K562 (cell line): Measurements from ENCODE around the gene CNPPD1. TPM values are rescaled to one million over a fixed set of nuclear protein-coding genes. Genes with fewer than 3 reads are reported as not detected.

ENCODE experiments used
- ATAC-seq: fragments of 200-7000 bp; cut with Tn5 transposase; 3 replicates; pipeline ENCODE4 v1.9.1; 2020; ENCODE audit warnings: moderate library complexity
- BruUV-seq: library from RNA; stranded (reverse); fragments of 400-500 nt; replicated peaks from 2 replicates; lab custom pipeline; 2021; lab: Mats Ljungman, UMichigan
- CTCF ChIA-PET: fragments of 300-600 bp; formaldehyde crosslinking; extraction: SDS; loops from one replicate; lab custom pipeline; 2021; ENCODE audit warnings: low intra/inter-chr PET ratio; lab: Yijun Ruan, JAX
- POLR2A ChIA-PET: fragments of 300-600, 350-650 bp; sonication (Branson Sonifier 250); formaldehyde crosslinking; extraction: SDS; loops from one replicate; lab custom pipeline; 2021; ENCODE audit warnings: antibody characterized with exemption, inconsistent platforms; lab: Yijun Ruan, JAX
- DNase-seq, 4 experiments: peaks; one replicate each; pipeline versions ENCODE4 v3.0.0 to v3.0.0-alpha.2; 2011 to 2018; ENCODE audit warnings: low spot score in 3 of 4, mixed read lengths in 3 of 4; ENCODE audit errors: extremely low read depth in 1 of 4
- FAIRE-seq: peaks from 2 replicates; lab custom pipeline; 2011; peaks lifted over from hg19 to GRCh38; lab: Jason Lieb, UNC
- H2AFZ ChIP-seq: 2 replicates; pipeline ENCODE4 v1.6.0; 2011; ENCODE audit warnings: low read depth, low read length, control low read depth, inconsistent platforms
- H3K27ac ChIP-seq: fragments of 200-600 bp; 3 replicates; pipeline ENCODE4 v1.8.0; 2011; ENCODE audit warnings: low read depth, mild to moderate bottlenecking, control low read depth, inconsistent platforms, low read length, moderate library complexity, mixed read lengths; ENCODE audit errors: extremely low read depth
- H3K27me3 ChIP-seq, 2 experiments: fragments of 300-600 bp in 1 of 2; 2 replicates in 1 of 2; 3 replicates in 1 of 2; pipeline versions ENCODE4 v1.6.0 to v1.8.0; 2011; ENCODE audit warnings: inconsistent platforms in 2 of 2, low read length in 2 of 2, mild to moderate bottlenecking in 1 of 2, mixed read lengths in 1 of 2, moderate library complexity in 1 of 2; ENCODE audit not compliant: control insufficient read depth in 2 of 2, insufficient read depth in 2 of 2
- H3K36me3 ChIP-seq: fragments of 300-600 bp; 3 replicates; pipeline ENCODE4 v1.8.0; 2011; ENCODE audit warnings: mild to moderate bottlenecking, low read length, inconsistent platforms; ENCODE audit not compliant: control insufficient read depth, insufficient read depth
- H3K4me1 ChIP-seq, 2 experiments: fragments of 200-600 bp in 1 of 2; replicated peaks in 1 of 2; 2 replicates in 1 of 2; 3 replicates in 1 of 2; pipeline versions ENCODE4 v1.5.1 to v1.8.0; 2011; ENCODE audit warnings: inconsistent platforms in 2 of 2, low read length in 2 of 2, mild to moderate bottlenecking in 1 of 2, mixed read lengths in 1 of 2, moderate library complexity in 1 of 2; ENCODE audit not compliant: control insufficient read depth in 2 of 2, insufficient read depth in 2 of 2
- H3K4me2 ChIP-seq: 2 replicates; pipeline ENCODE4 v1.6.1; 2011; ENCODE audit warnings: low read length, control low read depth, inconsistent platforms, mixed read lengths; ENCODE audit not compliant: insufficient read depth
- H3K4me3 ChIP-seq: fragments of 200-600 bp; sonication (generic), shearing (Covaris generic); 2 replicates; pipeline ENCODE4 v1.5.1; 2016; ENCODE audit warnings: control low read depth, inconsistent platforms
- H3K79me2 ChIP-seq: fragments of 200-600 bp; 3 replicates; pipeline ENCODE4 v1.8.0; 2011; ENCODE audit warnings: low read length, inconsistent platforms; ENCODE audit not compliant: control insufficient read depth, insufficient read depth
- H3K9ac ChIP-seq, 2 experiments: 2 replicates each; pipeline versions ENCODE4 v1.6.0 to v1.6.1; 2011; ENCODE audit warnings: low read depth in 2 of 2, low read length in 2 of 2, control low read depth in 1 of 2, inconsistent platforms in 1 of 2, mild to moderate bottlenecking in 1 of 2, mixed read lengths in 1 of 2; ENCODE audit not compliant: insufficient read depth in 1 of 2
- H3K9me1 ChIP-seq: one replicate; pipeline ENCODE4 v1.6.0; 2011; ENCODE audit warnings: inconsistent platforms, mild to moderate bottlenecking, low read length, moderate library complexity; ENCODE audit not compliant: control insufficient read depth, insufficient read depth
- H3K9me3 ChIP-seq: replicated peaks from 2 replicates; pipeline ENCODE4 v1.5.1; 2011; ENCODE audit warnings: low read depth, low read length, inconsistent platforms; ENCODE audit not compliant: control insufficient read depth, insufficient read depth
- H4K20me1 ChIP-seq: replicated peaks from 2 replicates; pipeline ENCODE4 v1.6.1; 2011; ENCODE audit warnings: low read length, inconsistent platforms, mixed read lengths; ENCODE audit not compliant: control insufficient read depth, insufficient read depth
- CREM ChIP-seq: IDR thresholded peaks from 2 replicates; pipeline ENCODE4 v1.6.1; 2014; ENCODE audit warnings: antibody characterized with exemption, low read depth
- JUND ChIP-seq, 2 experiments: IDR thresholded peaks; 2 replicates in 1 of 2; 3 replicates in 1 of 2; pipeline ENCODE4 v1.6.1; 2011; ENCODE audit warnings: borderline replicate concordance in 2 of 2, low read depth in 2 of 2, low read length in 2 of 2, improper control_type of control experiment in 1 of 2, missing biosample characterization in 1 of 2, missing genetic modification characterization in 1 of 2, missing genetic modification reagents in 1 of 2
- POLR2B ChIP-seq: fragments of 450-650 bp; IDR thresholded peaks from 2 replicates; pipeline ENCODE4 v1.6.1; 2018; ENCODE audit warnings: low read depth; ENCODE audit not compliant: partially characterized antibody
- RBM22 ChIP-seq: fragments of 200-400 bp; formaldehyde crosslinking; IDR thresholded peaks from 2 replicates; pipeline ENCODE4 v1.6.1; 2018; ENCODE audit warnings: low read length, low read depth; ENCODE audit not compliant: poor library complexity, severe bottlenecking
- STAT5B ChIP-seq: fragments of 250-450 bp; sonication (Bioruptor Pico); IDR thresholded peaks from 2 replicates; pipeline ENCODE4 v1.8.0; 2021; ENCODE audit warnings: mild to moderate bottlenecking, inconsistent platforms
- TAF1 ChIP-seq: IDR thresholded peaks from 2 replicates; pipeline ENCODE4 v1.6.1; 2011; ENCODE audit warnings: mild to moderate bottlenecking, low read length, moderate library complexity; ENCODE audit not compliant: insufficient read depth, control insufficient read depth, severe bottlenecking; ENCODE audit errors: extremely low read depth
- TBP ChIP-seq: optimal IDR thresholded peaks from 2 replicates; pipeline ENCODE3; 2011; ENCODE audit warnings: low read depth, low read length, improper control_type of control experiment
- TFAP4 ChIP-seq: sonication (generic); formaldehyde crosslinking; IDR thresholded peaks from 2 replicates; pipeline ENCODE4 v1.8.0; 2022; ENCODE audit warnings: missing genetic modification reagents, mild to moderate bottlenecking, moderate library complexity, borderline replicate concordance
- ZNF740 ChIP-seq, 3 experiments: fragments of 200-800 bp in 1 of 3; sonication (Bioruptor generic) in 1 of 3; sonication (generic) in 1 of 3; formaldehyde crosslinking in 1 of 3; IDR thresholded peaks; 2 replicates each; pipeline versions ENCODE4 v1.6.1 to v1.8.0; 2016 to 2022; ENCODE audit warnings: mild to moderate bottlenecking in 2 of 3, missing compliant biosample characterization in 2 of 3, missing genetic modification characterization in 2 of 3, missing genetic modification reagents in 1 of 3
- WGBS: fragments of 100-300 bp; shearing (Covaris generic); methylation state at CpG from one replicate; pipeline ENCODE4 v1.1.6; 2016; ENCODE audit warnings: low coverage, mixed read lengths; ENCODE audit not compliant: insufficient coverage; ENCODE audit errors: missing lambda C conversion rate; 5-methylcytosine and 5-hydroxymethylcytosine counted together
- in situ Hi-C: fragments of 300-500 bp; cut with MboI; formaldehyde crosslinking; loops from 4 replicates; pipeline ENCODE4 v1.15.0; 2018; ENCODE audit warnings: inconsistent platforms, mixed read lengths
- intact Hi-C: fragments of 100-400 bp; cut with micrococcal nuclease; formaldehyde crosslinking; loops from 2 replicates; pipeline ENCODE4 v1.14.2; 2022
- polyA plus RNA-seq, 8 experiments: library from polyadenylated mRNA; depleted of rRNA in 4 of 8; stranded (reverse) in 5 of 8; unstranded in 3 of 8; fragments of >200 nt; fragmentation: Nextera tagmentation in 2 of 8; fragmentation: Illumina TruSeq in 1 of 8; extraction: Ambion mirVana in 2 of 8; extraction: Trizol in 1 of 8; gene quantifications; 2 replicates each; pipeline versions ENCODE4 v1.2.1 to v1.2.3, GENCODE V29; 2011 to 2014; ENCODE audit warnings: inconsistent platforms in 1 of 8, missing spikeins in 1 of 8
- total RNA-seq, 7 experiments: library from RNA; depleted of rRNA in 6 of 7; stranded (reverse); fragments of >200 nt in 6 of 7; fragmentation: Illumina TruSeq in 2 of 7; extraction: Trizol in 2 of 7; gene quantifications; 2 replicates each; pipeline versions ENCODE4 v1.2.1 to v1.2.3, GENCODE V29; 2011 to 2021; ENCODE audit warnings: low replicate concordance in 1 of 7
- TF ChIP-seq, protein P1 (sequence below): fragments of 450-650 bp; IDR thresholded peaks from 2 replicates; pipeline ENCODE4 v1.6.1; 2016; ENCODE audit warnings: antibody characterized with exemption

Gene CNPPD1
- total and polyA plus RNA-seq, 9 of the 15 experiments (the other 6 are each of a cell fraction or from before 2014, with no cell fraction given): 9.9 to 53.5 (median 27.0) TPM

GRCh38 chr2:219206328-219207133 lies 29.8 kb upstream of the CNPPD1 start, which contains the start of gene ZFAND2B:
Gene ZFAND2B, plus strand, starts transcription at chr2:219206782. Its CDS starts 206 bp downstream, at chr2:219206988.
- TSS peak; percentile 92 for BruUV-seq
- intact Hi-C loops: loop anchor here (1.0 to 2.0 kb wide), 2 partner anchors 23 to 30 kb away; partner anchors contain the start of genes ANKZF1, ATG9A and CNPPD1
- H3K9me3 ChIP-seq: 0 out of 2 replicates have a peak, but pooled peaks cover 2% of the 10 kb centered on the region
- H3K4me1 ChIP-seq: peaks cover 16 to 17% of the 10 kb centered on the region in 2 experiments; a peak in 4 of 5 replicates
- ChIA-PET CTCF (no interaction called here), POLR2A (interaction anchor here (0.7 to 1.5 kb wide), 15 partner anchors 9 to 89 kb away, joined by 3 to 8 read pairs (median 3); partner anchors contain the start of genes ABCB6, ANKZF1, ATG9A and CNPPD1)
- in situ Hi-C loops: loop anchor here (5.0 kb wide), 1 partner anchor 34 kb away; the partner anchor contains the start of gene SLC23A3
- H3K4me2 ChIP-seq: peak within 1 kb of the TSS; percentile 94
- peak within 1 kb of the TSS; percentile 95 for H2AFZ ChIP-seq
- peak within 1 kb of the TSS; percentile 86 to 93 for H3K9ac ChIP-seq
- WGBS: 2% methylated on average over 8 of the region's 76 CpGs
- DNase-seq (peak; percentile 93 to 95 (median 94)), ATAC-seq (peak; percentile 97), FAIRE-seq (peak; percentile 73)
- H3K36me3 ChIP-seq: peaks cover 43% of the 10 kb centered on the region; the same call in 2 of the 3 replicates
- H4K20me1 ChIP-seq: peaks cover 11% of the 10 kb centered on the region; the same call in 1 of the 2 replicates
- no peaks in the 10 kb centered on the region for H3K79me2 ChIP-seq
- H3K9me1 ChIP-seq: no peaks in the 10 kb centered on the region
- H3K4me3 ChIP-seq: peak within 1 kb of the TSS; percentile 61
- H3K27me3 ChIP-seq: no peaks in the 10 kb centered on the region
- H3K27ac ChIP-seq: peak within 1 kb of the TSS; percentile 81
- TF ChIP-seq RBM22 (peak; percentile 15), TAF1 (peak; percentile 87), TFAP4 (CRISPR knock-in tag) (peak; percentile 36; the same call in 1 of the 2 replicates), POLR2B (peak; percentile 87), CREM (peak; percentile 89), JUND (IDR thresholded peaks at IDR 0.05; ENCODE audit: borderline replicate concordance, low read depth, low read length) (peak; percentile 71), JUND (tag; IDR thresholded peaks at IDR 0.05; ENCODE audit: borderline replicate concordance, low read depth, low read length) (no peak; the same call in 2 of the 3 replicates), STAT5B (no peak), TBP (peak; percentile 48), ZNF740 (CRISPR knock-in tag; IDR thresholded peaks at IDR 0.05) (0 out of 2 replicates have a peak, but pooled peaks have one; percentile 6), ZNF740 (tag; IDR thresholded peaks at IDR 0.05) (0 out of 4 replicates have a peak, but pooled peaks of 1 of the 2 experiments have one; percentile 57)
- TF ChIP-seq, protein P1, sequence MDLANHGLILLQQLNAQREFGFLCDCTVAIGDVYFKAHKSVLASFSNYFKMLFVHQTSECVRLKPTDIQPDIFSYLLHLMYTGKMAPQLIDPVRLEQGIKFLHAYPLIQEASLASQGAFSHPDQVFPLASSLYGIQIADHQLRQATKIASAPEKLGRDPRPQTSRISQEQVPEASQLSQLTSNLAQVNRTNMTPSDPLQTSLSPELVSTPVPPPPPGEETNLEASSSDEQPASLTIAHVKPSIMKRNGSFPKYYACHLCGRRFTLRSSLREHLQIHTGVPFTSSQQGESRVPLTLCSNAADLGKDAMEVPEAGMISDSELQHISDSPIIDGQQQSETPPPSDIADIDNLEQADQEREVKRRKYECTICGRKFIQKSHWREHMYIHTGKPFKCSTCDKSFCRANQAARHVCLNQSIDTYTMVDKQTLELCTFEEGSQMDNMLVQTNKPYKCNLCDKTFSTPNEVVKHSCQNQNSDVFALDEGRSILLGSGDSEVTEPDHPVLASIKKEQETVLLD: 0 out of 2 replicates have a peak, but pooled peaks have one; percentile 27
